Effector memory CD4-positive, alpha-beta T cell (primary cell): ENCODE results near the gene TMEM238L.

ENCODE experiments used
- DNase-seq, 3 donors: peaks; one replicate each; pipeline ENCODE4 v3.0.0-alpha.2; 2020
- H3K27ac ChIP-seq: 2 replicates; pipeline ENCODE4 v1.7.0; 2013; ENCODE audit warnings: mild to moderate bottlenecking, low read length, moderate library complexity; ENCODE audit not compliant: insufficient read depth, poor library complexity, severe bottlenecking
- H3K27me3 ChIP-seq: replicated peaks from 2 replicates; pipeline ENCODE4 v1.7.0; 2013; ENCODE audit warnings: mild to moderate bottlenecking, low read length; ENCODE audit not compliant: insufficient read depth, control insufficient read depth, poor library complexity, severe bottlenecking
- H3K36me3 ChIP-seq: 2 replicates; pipeline ENCODE4 v1.7.0; 2013; ENCODE audit warnings: mild to moderate bottlenecking, low read length, moderate library complexity; ENCODE audit not compliant: control insufficient read depth, insufficient read depth
- H3K4me1 ChIP-seq: 2 replicates; pipeline ENCODE4 v1.7.0; 2013; ENCODE audit warnings: low read length, mild to moderate bottlenecking; ENCODE audit not compliant: control insufficient read depth, insufficient read depth, poor library complexity, severe bottlenecking
- H3K4me3 ChIP-seq: 2 replicates; pipeline ENCODE4 v1.7.0; 2013; ENCODE audit warnings: low read length, low read depth, mild to moderate bottlenecking; ENCODE audit not compliant: insufficient read depth, poor library complexity, severe bottlenecking
- H3K9me3 ChIP-seq: 2 replicates; pipeline ENCODE4 v1.7.0; 2013; ENCODE audit warnings: mild to moderate bottlenecking, low read length, moderate library complexity; ENCODE audit not compliant: control insufficient read depth

Gene TMEM238L

GRCh38 chr17:10754109-10754508 lies 49.8 kb downstream of the TMEM238L start:
- H3K36me3 ChIP-seq, result no peaks in the 10 kb centered on the region
- H3K4me1 ChIP-seq, result no peaks in the 10 kb centered on the region
- H3K27ac ChIP-seq, result no peak overlapping the region
- no peaks in the 10 kb centered on the region for H3K27me3 ChIP-seq
- no peaks in the 10 kb centered on the region for H3K9me3 ChIP-seq
- no peak for DNase-seq
- H3K4me3 ChIP-seq, result no peak overlapping the region

DNA sequence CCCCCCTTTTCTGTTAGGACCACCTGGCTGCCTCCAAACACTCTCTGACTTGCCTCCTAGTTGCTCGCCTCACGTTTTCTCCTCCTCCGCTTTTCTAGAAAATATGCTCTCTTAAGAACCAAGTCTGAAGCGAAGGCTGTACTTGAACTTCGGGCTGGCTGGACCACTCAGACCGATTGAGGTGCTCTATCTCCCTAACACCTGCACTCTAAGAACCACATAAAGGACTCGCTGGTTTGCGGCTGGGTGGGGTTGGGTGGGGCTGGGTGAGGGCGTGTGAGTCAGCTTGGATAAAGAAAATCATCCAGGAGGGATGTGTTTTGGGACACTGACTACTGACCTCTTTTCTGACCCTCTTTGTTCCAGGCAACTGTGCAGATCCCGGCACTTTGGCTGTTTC lies 51.2 kb downstream of the TMEM238L start:
- no peak for DNase-seq
- H3K4me3 ChIP-seq, result no peak overlapping the region
- no peaks in the 10 kb centered on the region for H3K4me1 ChIP-seq
- H3K36me3 ChIP-seq, result no peaks in the 10 kb centered on the region
- no peaks in the 10 kb centered on the region for H3K9me3 ChIP-seq
- H3K27me3 ChIP-seq, result no peaks in the 10 kb centered on the region
- no peak overlapping the region for H3K27ac ChIP-seq

DNA sequence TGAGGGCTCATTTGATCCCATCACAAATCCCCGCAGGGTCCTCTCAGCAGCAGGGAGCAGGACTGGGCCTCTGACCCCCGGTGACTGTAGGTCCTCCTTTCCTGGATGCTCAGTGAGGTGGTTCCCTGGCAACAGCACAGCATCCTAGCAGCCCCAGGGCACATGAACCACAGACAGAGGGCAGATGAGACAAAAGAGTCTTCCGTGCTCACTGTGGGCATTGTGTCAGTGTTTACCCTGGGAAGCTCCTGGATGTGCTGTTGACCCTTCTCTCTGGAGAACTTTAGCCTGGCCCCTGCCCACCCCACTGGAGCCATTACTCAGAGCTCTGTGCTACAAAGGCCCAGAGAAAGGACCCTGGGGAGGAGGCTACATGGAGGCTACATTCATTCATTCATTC lies 52.3 kb downstream of the TMEM238L start:
- Histone ChIP-seq H3K9me3 (no peaks in the 10 kb centered on the region), H3K4me1 (no peaks in the 10 kb centered on the region), H3K27ac (no peak overlapping the region), H3K27me3 (no peaks in the 10 kb centered on the region), H3K36me3 (no peaks in the 10 kb centered on the region), H3K4me3 (no peak overlapping the region)
- DNase-seq, result no peak

- no peak for DNase-seq
- Histone ChIP-seq H3K27ac (no peak overlapping the region), H3K36me3 (no peaks in the 10 kb centered on the region), H3K4me1 (no peaks in the 10 kb centered on the region), H3K4me3 (no peak overlapping the region), H3K9me3 (no peaks in the 10 kb centered on the region), H3K27me3 (no peaks in the 10 kb centered on the region)
These were observed 53.7 kb downstream of the TMEM238L start for GRCh38 chr17:10750210-10750609.

DNA sequence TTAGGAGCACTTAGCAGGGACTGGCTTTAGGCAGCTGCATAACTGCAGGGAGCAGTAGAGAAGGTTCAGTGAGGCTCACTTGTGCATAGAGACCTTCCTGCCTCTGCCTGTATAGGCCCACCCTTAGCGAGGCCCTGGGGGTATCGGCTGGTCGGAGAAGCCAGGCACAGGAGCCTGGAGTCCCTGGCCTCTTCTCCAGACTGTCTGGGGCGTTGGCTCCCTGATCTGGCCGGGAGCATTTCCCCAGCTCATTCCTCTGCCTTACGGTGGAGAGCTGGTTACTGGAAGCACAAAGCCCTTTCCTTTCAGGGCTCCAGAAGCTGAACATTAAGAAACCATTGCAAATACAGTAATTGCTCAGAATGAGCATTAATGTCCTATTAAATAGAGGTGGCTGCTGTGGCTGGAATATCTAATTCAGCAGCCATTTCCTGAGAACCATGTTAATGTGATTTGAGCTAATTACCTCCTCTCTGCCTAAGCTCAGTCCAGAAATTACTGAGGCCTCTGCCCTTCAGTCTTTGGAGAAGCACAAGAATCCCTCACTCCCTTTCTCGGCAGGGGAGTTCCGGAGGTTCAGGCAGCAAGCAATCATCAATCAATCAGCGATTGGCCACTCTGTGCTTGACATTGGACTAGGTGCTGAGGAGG lies 55.2 kb downstream of the TMEM238L start:
- H3K9me3 ChIP-seq, result no peaks in the 10 kb centered on the region
- no peak overlapping the region for H3K4me3 ChIP-seq
- H3K36me3 ChIP-seq, result no peaks in the 10 kb centered on the region
- peaks cover 8% of the 10 kb centered on the region for H3K4me1 ChIP-seq
- no peak overlapping the region for H3K27ac ChIP-seq
- no peaks in the 10 kb centered on the region for H3K27me3 ChIP-seq
- DNase-seq, result no peak

DNA sequence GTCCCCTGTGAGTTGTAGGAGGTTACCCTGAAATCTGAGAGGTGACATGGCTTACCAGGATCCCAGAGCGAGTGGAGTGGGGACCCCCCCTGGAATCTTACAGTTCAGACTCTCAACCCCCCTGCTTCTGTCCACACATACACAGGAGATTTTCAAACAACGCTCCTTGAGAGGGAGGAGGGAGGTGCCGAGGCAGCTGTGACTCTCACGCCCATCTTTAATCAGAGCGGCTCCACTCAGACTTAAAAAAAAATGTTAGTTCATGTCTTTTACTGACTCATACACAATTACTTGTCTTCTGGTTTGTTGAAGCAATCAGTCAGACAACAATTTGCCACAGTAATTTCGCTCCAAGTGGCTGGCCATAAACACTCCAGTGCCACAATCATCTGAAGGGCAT lies 58.7 kb downstream of the TMEM238L start:
- Histone ChIP-seq H3K4me3 (no peak overlapping the region), H3K27ac (no peak overlapping the region), H3K36me3 (no peaks in the 10 kb centered on the region), H3K4me1 (peaks cover 8% of the 10 kb centered on the region), H3K9me3 (no peaks in the 10 kb centered on the region), H3K27me3 (no peaks in the 10 kb centered on the region)
- DNase-seq, result no peak
